H1 (cell line): Measurements from ENCODE around the gene CYB561A3.

Experiments
- CEBPB ChIP-seq: IDR thresholded peaks from 2 replicates; pipeline ENCODE4 v1.6.1; 2012; ENCODE audit warnings: low read depth, low read length
- CHD2 ChIP-seq: IDR thresholded peaks from 2 replicates; pipeline ENCODE4 v1.6.1; 2012; ENCODE audit warnings: low read length, improper control_type of control experiment
- EZH2 ChIP-seq: fragments of 200-600 bp; sonication (generic); IDR thresholded peaks from 2 replicates; pipeline ENCODE4 v1.7.1; 2012; ENCODE audit warnings: low read depth, mild to moderate bottlenecking, moderate library complexity, low read length, inconsistent platforms; ENCODE audit not compliant: severe bottlenecking
- POLR2A ChIP-seq, 2 experiments: IDR thresholded peaks; 1 replicate in 1 of 2; 2 replicates in 1 of 2; pipeline ENCODE4 v1.6.1; 2011; ENCODE audit warnings: low read depth in 2 of 2, low read length in 2 of 2, mild to moderate bottlenecking in 2 of 2; ENCODE audit errors: control extremely low read depth in 1 of 2
- RNF2 ChIP-seq: fragments of 200-900, 300-1000 bp; sonication (generic); IDR thresholded peaks from 2 replicates; pipeline ENCODE4 v1.7.1; 2016; ENCODE audit warnings: borderline replicate concordance, low read depth, mild to moderate bottlenecking, antibody characterized with exemption, low read length; ENCODE audit not compliant: poor library complexity, severe bottlenecking; ENCODE audit errors: missing control alignments
- TF ChIP-seq, protein P1 (sequence below): IDR thresholded peaks from 2 replicates; pipeline ENCODE4 v1.6.1; 2011; ENCODE audit warnings: low read length, improper control_type of control experiment

- TF ChIP-seq RNF2, result no peak
- no peak for TF ChIP-seq CHD2
- TF ChIP-seq POLR2A (IDR thresholded peaks at IDR 0.05; ENCODE audit: control extremely low read depth in 1 of 2, low read depth in 2 of 2, low read length in 2 of 2), result no peak
- TF ChIP-seq, protein P1, sequence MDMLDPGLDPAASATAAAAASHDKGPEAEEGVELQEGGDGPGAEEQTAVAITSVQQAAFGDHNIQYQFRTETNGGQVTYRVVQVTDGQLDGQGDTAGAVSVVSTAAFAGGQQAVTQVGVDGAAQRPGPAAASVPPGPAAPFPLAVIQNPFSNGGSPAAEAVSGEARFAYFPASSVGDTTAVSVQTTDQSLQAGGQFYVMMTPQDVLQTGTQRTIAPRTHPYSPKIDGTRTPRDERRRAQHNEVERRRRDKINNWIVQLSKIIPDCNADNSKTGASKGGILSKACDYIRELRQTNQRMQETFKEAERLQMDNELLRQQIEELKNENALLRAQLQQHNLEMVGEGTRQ, result no peak
- TF ChIP-seq CEBPB, result no peak
- TF ChIP-seq EZH2, result no peak
Observed at GRCh38 chr11:61354208-61354607, 7.5 kb downstream of the CYB561A3 start.
